Testis (tissue), 3 donors: ENCODE results near the gene WDR19. TPM values are rescaled to one million over a fixed set of nuclear protein-coding genes. Genes with fewer than 3 reads are reported as not detected.

ENCODE experiments used
- DNase-seq: peaks from one replicate; pipeline ENCODE4 v3.0.0-alpha.2; 2019
- H3K27ac ChIP-seq, 2 donors: fragments of 200-600 bp; sonication (generic); one replicate each; pipeline ENCODE4 v1.5.1; 2019
- H3K27me3 ChIP-seq: fragments of 200-600 bp; sonication (generic); one replicate; pipeline ENCODE4 v1.5.1; 2019
- H3K36me3 ChIP-seq: fragments of 200-600 bp; sonication (generic); one replicate; pipeline ENCODE4 v1.5.1; 2017; ENCODE audit warnings: low read depth; ENCODE audit errors: missing control alignments
- H3K4me1 ChIP-seq: fragments of 200-600 bp; sonication (generic); one replicate; pipeline ENCODE4 v1.5.1; 2019
- H3K4me3 ChIP-seq, 2 donors: fragments of 200-600 bp; sonication (generic); one replicate each; pipeline ENCODE4 v1.5.1; 2017 to 2019
- H3K9me3 ChIP-seq: fragments of 200-600 bp; sonication (generic); one replicate; pipeline ENCODE4 v1.5.1; 2017
- POLR2A ChIP-seq: fragments of 450-650 bp; IDR thresholded peaks from one replicate; pipeline ENCODE4 v1.6.1; 2017; ENCODE audit warnings: antibody characterized with exemption, mild to moderate bottlenecking, moderate library complexity
- WGBS, 2 donors: methylation state at CpG; one replicate each; pipeline ENCODE4 v1.1.5; 2018; 5-methylcytosine and 5-hydroxymethylcytosine counted together
- intact Hi-C: fragments of 100-400 bp; cut with DNase I; formaldehyde crosslinking; loops from one replicate; pipeline ENCODE4 v1.15.1; 2023; ENCODE audit warnings: low total_unique reads
- polyA plus RNA-seq: library from polyadenylated mRNA; stranded (reverse); fragments of 350-450 nt; fragmentation: Illumina TruSeq; extraction: RNeasy Lipid Tissue Mini Kit (QIAGEN cat#74804); gene quantifications from one replicate; pipeline ENCODE4 v1.2.3, GENCODE V29; 2014; ENCODE audit warnings: low read depth, low replicate concordance; ENCODE audit not compliant: insufficient read depth
- total RNA-seq, 2 donors: library from RNA; depleted of rRNA; stranded (reverse); fragments of >200 nt; gene quantifications; one replicate each; pipeline ENCODE4 v1.2.3, GENCODE V29; 2016
- TF ChIP-seq, protein P1 (sequence below), 3 experiments: fragments of 450-650 bp in 2 of 3; fragments of 200-600 bp in 1 of 3; sonication (generic) in 1 of 3; IDR thresholded peaks; one replicate each; pipeline ENCODE4 v1.5.1; 2016 to 2019; ENCODE audit warnings: antibody characterized with exemption in 3 of 3, mild to moderate bottlenecking in 2 of 3, moderate library complexity in 1 of 3

Gene WDR19
- total and polyA plus RNA-seq, 3 donors from 2014 or later, result 44.6 to 56.5 (median 49.3) TPM

DNA sequence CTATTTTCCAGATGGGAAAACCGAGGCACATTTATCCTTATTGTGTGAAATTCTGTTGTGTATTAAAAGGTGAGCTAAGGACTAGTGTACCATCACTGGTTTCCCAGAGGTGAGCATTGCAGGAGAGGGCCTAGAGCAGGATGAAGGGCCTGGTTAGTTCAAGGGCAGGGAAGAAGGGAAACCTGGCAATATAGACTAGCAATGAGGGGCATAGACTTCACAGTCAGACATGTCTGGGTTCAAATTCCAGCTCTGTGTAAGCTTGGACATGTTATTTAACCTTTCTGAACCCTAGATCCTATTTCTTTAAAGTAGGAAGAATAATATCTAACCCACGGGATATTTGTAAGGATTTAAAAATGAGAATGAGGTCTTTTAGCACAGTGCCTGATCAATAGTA, 50.8 kb downstream of the WDR19 start:
- H3K9me3 ChIP-seq, result no peaks in the 10 kb centered on the region
- no peak for DNase-seq
- intact Hi-C loops, result no loop called here
- H3K27ac ChIP-seq, result no peak overlapping the region
- 92 to 94% methylated on average over 2 of the region's 2 CpGs for WGBS, 2 donors
- H3K27me3 ChIP-seq, result no peaks in the 10 kb centered on the region
- TF ChIP-seq POLR2A, result no peak
- TF ChIP-seq, protein P1, sequence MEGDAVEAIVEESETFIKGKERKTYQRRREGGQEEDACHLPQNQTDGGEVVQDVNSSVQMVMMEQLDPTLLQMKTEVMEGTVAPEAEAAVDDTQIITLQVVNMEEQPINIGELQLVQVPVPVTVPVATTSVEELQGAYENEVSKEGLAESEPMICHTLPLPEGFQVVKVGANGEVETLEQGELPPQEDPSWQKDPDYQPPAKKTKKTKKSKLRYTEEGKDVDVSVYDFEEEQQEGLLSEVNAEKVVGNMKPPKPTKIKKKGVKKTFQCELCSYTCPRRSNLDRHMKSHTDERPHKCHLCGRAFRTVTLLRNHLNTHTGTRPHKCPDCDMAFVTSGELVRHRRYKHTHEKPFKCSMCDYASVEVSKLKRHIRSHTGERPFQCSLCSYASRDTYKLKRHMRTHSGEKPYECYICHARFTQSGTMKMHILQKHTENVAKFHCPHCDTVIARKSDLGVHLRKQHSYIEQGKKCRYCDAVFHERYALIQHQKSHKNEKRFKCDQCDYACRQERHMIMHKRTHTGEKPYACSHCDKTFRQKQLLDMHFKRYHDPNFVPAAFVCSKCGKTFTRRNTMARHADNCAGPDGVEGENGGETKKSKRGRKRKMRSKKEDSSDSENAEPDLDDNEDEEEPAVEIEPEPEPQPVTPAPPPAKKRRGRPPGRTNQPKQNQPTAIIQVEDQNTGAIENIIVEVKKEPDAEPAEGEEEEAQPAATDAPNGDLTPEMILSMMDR (IDR thresholded peaks at IDR 0.05), result no peak
- no peaks in the 10 kb centered on the region for H3K36me3 ChIP-seq
- H3K4me3 ChIP-seq, result no peak overlapping the region
- no peaks in the 10 kb centered on the region for H3K4me1 ChIP-seq

DNA sequence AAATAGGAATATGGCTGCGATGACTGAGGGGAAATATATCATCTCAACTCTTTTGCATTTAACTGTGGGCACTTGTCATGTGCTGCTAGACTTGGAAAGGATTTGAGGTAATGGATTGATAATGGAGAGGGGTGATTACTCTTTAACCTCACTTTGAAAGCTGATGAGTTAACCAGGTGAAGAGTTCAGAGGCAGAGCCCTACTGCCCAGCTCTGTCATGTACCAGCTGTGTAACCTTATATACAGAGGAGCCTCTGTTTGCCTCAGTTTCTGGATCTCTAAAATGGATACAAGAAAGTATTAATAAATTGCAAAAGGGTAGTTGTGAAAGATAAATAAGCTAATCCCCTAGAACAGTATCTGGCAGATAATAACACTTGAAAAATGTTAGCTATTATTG, 51.5 kb downstream of the WDR19 start:
- intact Hi-C loops, result no loop called here
- H3K9me3 ChIP-seq, result no peaks in the 10 kb centered on the region
- DNase-seq, result no peak
- TF ChIP-seq, protein P1 (IDR thresholded peaks at IDR 0.05), result no peak
- no peak for TF ChIP-seq POLR2A
- H3K27me3 ChIP-seq, result no peaks in the 10 kb centered on the region
- 100% methylated on average over 1 of the region's 1 CpG for WGBS, 2 donors
- no peak overlapping the region for H3K27ac ChIP-seq
- no peak overlapping the region for H3K4me3 ChIP-seq
- H3K4me1 ChIP-seq, result no peaks in the 10 kb centered on the region
- no peaks in the 10 kb centered on the region for H3K36me3 ChIP-seq

DNA sequence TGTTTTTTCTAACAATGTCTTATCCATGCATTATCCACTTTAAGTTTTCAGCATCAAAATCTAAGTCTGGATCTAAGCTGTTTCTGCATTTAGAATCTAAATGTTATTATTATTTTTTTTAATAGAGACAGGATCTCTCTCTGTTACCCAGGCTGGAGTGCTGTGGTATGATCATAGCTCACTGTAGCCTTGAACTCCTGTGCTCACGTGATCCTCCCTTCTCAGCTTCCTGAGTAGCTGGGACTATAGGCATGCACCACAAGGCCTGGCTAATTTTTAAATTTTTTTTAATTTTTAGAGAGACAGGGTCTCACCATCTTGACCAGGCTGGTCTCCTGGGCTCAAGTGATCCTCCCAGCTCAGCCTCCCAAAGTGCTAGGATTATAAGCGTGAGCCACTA, 52.7 kb downstream of the WDR19 start:
- DNase-seq, result no peak
- no peaks in the 10 kb centered on the region for H3K9me3 ChIP-seq
- intact Hi-C loops, result no loop called here
- no peaks in the 10 kb centered on the region for H3K27me3 ChIP-seq
- TF ChIP-seq, protein P1 (IDR thresholded peaks at IDR 0.05), result no peak
- TF ChIP-seq POLR2A, result no peak
- no peak overlapping the region for H3K4me3 ChIP-seq
- no peak overlapping the region for H3K27ac ChIP-seq
- WGBS, 2 donors, result 85 to 88% methylated on average over 2 of the region's 2 CpGs
- H3K4me1 ChIP-seq, result no peaks in the 10 kb centered on the region
- no peaks in the 10 kb centered on the region for H3K36me3 ChIP-seq

DNA sequence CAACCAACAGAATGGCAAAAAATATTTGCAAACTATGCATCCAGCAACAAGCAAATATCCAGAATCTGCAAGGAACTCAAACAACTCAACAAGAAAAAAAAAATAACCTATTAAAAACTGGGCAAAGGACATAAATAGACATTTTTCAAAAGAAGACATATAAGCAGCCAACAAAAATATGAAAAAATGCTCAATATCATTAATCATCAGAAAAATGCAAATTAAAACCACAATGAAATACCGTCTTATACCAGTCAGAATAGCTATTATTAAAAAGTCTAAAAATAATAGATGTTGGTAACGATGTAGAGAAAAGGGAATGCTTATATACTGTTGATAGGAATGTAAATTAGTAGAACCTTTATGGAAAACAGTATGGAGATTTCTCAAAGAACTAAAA, 53.4 kb downstream of the WDR19 start:
- WGBS, 2 donors, result 95% methylated on average over 2 of the region's 2 CpGs

DNA sequence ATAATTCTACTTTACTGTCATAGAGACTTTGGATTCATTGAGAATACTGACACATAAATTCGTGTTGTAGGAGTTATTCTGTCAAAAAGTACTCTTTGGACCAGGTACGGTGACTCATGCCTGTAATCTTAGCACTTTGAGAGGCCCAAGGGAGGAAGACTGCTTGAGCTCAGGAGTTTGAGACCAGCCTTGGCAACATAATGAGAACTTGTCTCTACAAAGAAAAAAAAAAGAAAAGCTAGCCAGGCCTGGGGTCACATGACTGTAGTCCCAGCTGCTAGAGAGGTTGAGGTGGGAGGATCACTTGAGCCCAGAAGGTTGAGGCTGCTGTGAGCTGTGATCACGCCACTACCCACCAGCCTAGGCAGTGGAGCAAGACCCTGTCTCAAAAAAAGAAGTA, 54.9 kb downstream of the WDR19 start:
- 88% methylated on average over 3 of the region's 3 CpGs for WGBS, 2 donors
- no peaks in the 10 kb centered on the region for H3K4me1 ChIP-seq
- H3K27me3 ChIP-seq, result no peaks in the 10 kb centered on the region
- DNase-seq, result no peak
- H3K9me3 ChIP-seq, result no peaks in the 10 kb centered on the region
- no peaks in the 10 kb centered on the region for H3K36me3 ChIP-seq
- no peak overlapping the region for H3K27ac ChIP-seq
- no peak overlapping the region for H3K4me3 ChIP-seq
- intact Hi-C loops, result no loop called here
- TF ChIP-seq POLR2A, result no peak
- TF ChIP-seq, protein P1 (IDR thresholded peaks at IDR 0.05), result no peak

More for the DNA sequence above, 53.4 kb downstream of the WDR19 start:
- intact Hi-C loops, result no loop called here
- Histone ChIP-seq H3K9me3 (no peaks in the 10 kb centered on the region), H3K36me3 (no peaks in the 10 kb centered on the region), H3K4me1 (no peaks in the 10 kb centered on the region), H3K4me3 (no peak overlapping the region), H3K27me3 (no peaks in the 10 kb centered on the region), H3K27ac (no peak overlapping the region)
- DNase-seq, result no peak
- no peak for TF ChIP-seq POLR2A
- TF ChIP-seq, protein P1 (IDR thresholded peaks at IDR 0.05), result no peak
